HepG2 (cell line): ENCODE measurements around the gene BCL2L13. TPM values are rescaled to one million over a fixed set of nuclear protein-coding genes. Genes with fewer than 3 reads are reported as not detected.

ENCODE experiments used
- ATAC-seq: fragments of 200-7000 bp; cut with Tn5 transposase; 3 replicates; pipeline ENCODE4 v1.9.1; 2020; ENCODE audit warnings: mild to moderate bottlenecking, moderate library complexity
- BruUV-seq: library from RNA; stranded (reverse); fragments of 400-500 nt; replicated peaks from 2 replicates; lab custom pipeline; 2021; lab: Mats Ljungman, UMichigan
- CTCF ChIA-PET: fragments of 300-600 bp; formaldehyde crosslinking; extraction: SDS; loops from one replicate; lab custom pipeline; 2021; ENCODE audit warnings: low total read pairs, inconsistent platforms, low intra/inter-chr PET ratio; lab: Yijun Ruan, JAX
- POLR2A ChIA-PET: fragments of 350-600 bp; sonication (Branson Sonifier 250); formaldehyde crosslinking; loops from one replicate; lab custom pipeline; 2020; ENCODE audit warnings: antibody characterized with exemption, inconsistent platforms; lab: Yijun Ruan, JAX
- DNase-seq: peaks from one replicate; pipeline ENCODE4 v3.0.0-alpha.2; 2015; ENCODE audit warnings: low spot score
- FAIRE-seq: peaks from 3 replicates; lab custom pipeline; 2011; peaks lifted over from hg19 to GRCh38; lab: Jason Lieb, UNC
- H2AFZ ChIP-seq: one replicate; pipeline ENCODE4 v1.6.1; 2011; ENCODE audit warnings: low read length, inconsistent platforms
- H3K27ac ChIP-seq: fragments of 300-600 bp; 3 replicates; pipeline ENCODE4 v1.8.0; 2011; ENCODE audit warnings: mixed run types, mild to moderate bottlenecking, mixed read lengths, low read length, inconsistent platforms; ENCODE audit not compliant: insufficient read depth; ENCODE audit errors: extremely low read length
- H3K27me3 ChIP-seq, 2 experiments: fragments of 200-600 bp in 1 of 2; 2 replicates in 1 of 2; 3 replicates in 1 of 2; pipeline versions ENCODE4 v1.6.0 to v1.8.0; 2011; ENCODE audit warnings: low read length in 2 of 2, mild to moderate bottlenecking in 2 of 2, moderate library complexity in 2 of 2, inconsistent platforms in 1 of 2; ENCODE audit not compliant: insufficient read depth in 2 of 2, control insufficient read depth in 1 of 2
- H3K36me3 ChIP-seq, 2 experiments: fragments of 200-600 bp in 1 of 2; replicated peaks in 1 of 2; 2 replicates in 1 of 2; 3 replicates in 1 of 2; pipeline versions ENCODE4 v1.5.1 to v1.8.0; 2011; ENCODE audit warnings: low read length in 2 of 2, inconsistent platforms in 1 of 2; ENCODE audit not compliant: insufficient read depth in 2 of 2, control insufficient read depth in 1 of 2
- H3K4me1 ChIP-seq: 2 replicates; pipeline ENCODE4 v1.5.1; 2012; ENCODE audit warnings: low read length, inconsistent platforms; ENCODE audit not compliant: insufficient read depth
- H3K4me2 ChIP-seq: 2 replicates; pipeline ENCODE4 v1.6.0; 2011; ENCODE audit warnings: low read depth, low read length, inconsistent platforms
- H3K4me3 ChIP-seq, 3 experiments: fragments of 200-600 bp in 1 of 3; sonication (generic), shearing (Covaris generic) in 1 of 3; replicated peaks in 1 of 3; 2 replicates each; pipeline ENCODE4 v1.5.1; 2011 to 2016; ENCODE audit warnings: low read length in 3 of 3, inconsistent platforms in 2 of 3, low read depth in 2 of 3, mild to moderate bottlenecking in 2 of 3, control low read depth in 1 of 3, mixed read lengths in 1 of 3; ENCODE audit not compliant: insufficient read depth in 1 of 3
- H3K79me2 ChIP-seq: one replicate; pipeline ENCODE4 v1.6.1; 2011; ENCODE audit warnings: low read length, inconsistent platforms; ENCODE audit not compliant: insufficient read depth
- H3K9ac ChIP-seq: 2 replicates; pipeline ENCODE4 v1.6.0; 2011; ENCODE audit warnings: mild to moderate bottlenecking, low read depth, low read length, inconsistent platforms; ENCODE audit not compliant: insufficient read depth
- H3K9me3 ChIP-seq: 2 replicates; pipeline ENCODE4 v1.5.1; 2012; ENCODE audit warnings: mild to moderate bottlenecking, low read length
- H4K20me1 ChIP-seq: 2 replicates; pipeline ENCODE4 v1.6.0; 2011; ENCODE audit warnings: inconsistent platforms, mild to moderate bottlenecking, low read length, moderate library complexity; ENCODE audit not compliant: insufficient read depth
- ATRX ChIP-seq: sonication (generic); formaldehyde crosslinking; IDR thresholded peaks from 2 replicates; pipeline ENCODE4 v1.4.0; 2020; ENCODE audit warnings: missing genetic modification reagents, borderline replicate concordance
- KIAA2018 ChIP-seq: sonication (generic); formaldehyde crosslinking; IDR thresholded peaks from 2 replicates; pipeline ENCODE4 v1.5.0; 2020; ENCODE audit warnings: mild to moderate bottlenecking, missing genetic modification reagents, borderline replicate concordance
- MNT ChIP-seq: fragments of 450-650 bp; IDR thresholded peaks from 2 replicates; pipeline ENCODE4 v1.6.1; 2016
- RBAK ChIP-seq: sonication (generic); formaldehyde crosslinking; IDR thresholded peaks from 2 replicates; pipeline ENCODE4 v1.5.1; 2020; ENCODE audit warnings: mild to moderate bottlenecking, missing genetic modification reagents
- ZBTB21 ChIP-seq: sonication (generic); formaldehyde crosslinking; IDR thresholded peaks from 2 replicates; pipeline ENCODE4 v1.4.0; 2020; ENCODE audit warnings: missing genetic modification reagents
- ZNF207 ChIP-seq: fragments of 450-650 bp; IDR thresholded peaks from 2 replicates; pipeline ENCODE4 v1.6.1; 2016; ENCODE audit warnings: antibody characterized with exemption, borderline replicate concordance
- ZNF577 ChIP-seq: sonication (generic); formaldehyde crosslinking; IDR thresholded peaks from 2 replicates; pipeline ENCODE4 v1.4.0; 2020; ENCODE audit warnings: mild to moderate bottlenecking, low read depth, missing genetic modification reagents, borderline replicate concordance
- ZNF747 ChIP-seq: sonication (generic); formaldehyde crosslinking; IDR thresholded peaks from 2 replicates; pipeline ENCODE4 v1.8.1; 2023; ENCODE audit warnings: missing genetic modification reagents, mild to moderate bottlenecking, borderline replicate concordance
- ZSCAN25 ChIP-seq: sonication (generic); formaldehyde crosslinking; IDR thresholded peaks from 2 replicates; pipeline ENCODE4 v1.8.0; 2022; ENCODE audit warnings: mild to moderate bottlenecking, missing genetic modification reagents
- ZZZ3 ChIP-seq: sonication (generic); formaldehyde crosslinking; IDR thresholded peaks from 2 replicates; pipeline ENCODE4 v1.4.0; 2020; ENCODE audit warnings: missing genetic modification reagents, mild to moderate bottlenecking, borderline replicate concordance
- WGBS: methylation state at CpG from one replicate; pipeline ENCODE4 v1.1.6; 2017; ENCODE audit warnings: low lambda C conversion rate; 5-methylcytosine and 5-hydroxymethylcytosine counted together
- in situ Hi-C: cut with HindIII; loops from 2 replicates; pipeline ENCODE4 v1.10.0; 2017; ENCODE audit warnings: low pct_unique_long_range_greater_than_20kb; ENCODE audit not compliant: extremely low pct_ligation_motif_present
- intact Hi-C: fragments of 100-400 bp; cut with micrococcal nuclease; formaldehyde crosslinking; loops from one replicate; pipeline ENCODE4 v1.10.0; 2022; ENCODE audit not compliant: unreplicated experiment
- polyA plus RNA-seq, 8 experiments: library from polyadenylated mRNA; depleted of rRNA in 3 of 8; stranded (reverse) in 7 of 8; unstranded in 1 of 8; fragments of >200 nt; fragmentation: Illumina TruSeq in 4 of 8; extraction: Trizol in 4 of 8; gene quantifications; 2 replicates each; pipeline versions ENCODE4 v1.2.1 to v1.2.3, GENCODE V29; 2011 to 2016; ENCODE audit warnings: low read depth in 4 of 8, missing spikeins in 1 of 8, mixed read lengths in 1 of 8; ENCODE audit not compliant: insufficient read depth in 1 of 8
- total RNA-seq, 5 experiments: library from RNA; depleted of rRNA; stranded (reverse); fragments of >200 nt; fragmentation: Illumina TruSeq; extraction: Trizol; gene quantifications; 2 replicates each; pipeline ENCODE4 v1.2.3, GENCODE V29; 2016; ENCODE audit warnings: low read depth in 1 of 5
- TF ChIP-seq, protein P1 (sequence below): sonication (generic); formaldehyde crosslinking; IDR thresholded peaks from 2 replicates; pipeline ENCODE4 v1.5.0; 2020; ENCODE audit warnings: missing genetic modification reagents
- TF ChIP-seq, protein P2 (sequence below): sonication (generic); formaldehyde crosslinking; IDR thresholded peaks from 2 replicates; pipeline ENCODE4 v1.5.0; 2020; ENCODE audit warnings: mild to moderate bottlenecking, missing genetic modification reagents

BCL2L13 gene
- total and polyA plus RNA-seq, 2 of the 13 experiments (the other 11 are each of a cell fraction or from before 2014, with no cell fraction given), result 13.5 to 14.6 TPM

GRCh38 chr22:17717708-17718107 lies 79.2 kb downstream of the BCL2L13 start:
- H3K9me3 ChIP-seq, result no peaks in the 10 kb centered on the region
- intact Hi-C loops (no loop called here), in situ Hi-C loops (no loop called here)
- H2AFZ ChIP-seq, result no peak overlapping the region
- no peak overlapping the region for H3K4me3 ChIP-seq
- no peaks in the 10 kb centered on the region; a peak in 1 of 5 replicates for H3K27me3 ChIP-seq
- no peak overlapping the region for H3K27ac ChIP-seq
- no peaks in the 10 kb centered on the region for H4K20me1 ChIP-seq
- H3K79me2 ChIP-seq, result no peaks in the 10 kb centered on the region
- no peak overlapping the region for H3K9ac ChIP-seq
- ATAC-seq, result no peak
- H3K4me2 ChIP-seq, result no peak overlapping the region
- WGBS, result 94% methylated on average over 4 of the region's 4 CpGs
- H3K4me1 ChIP-seq, result no peaks in the 10 kb centered on the region
- no peaks in the 10 kb centered on the region for H3K36me3 ChIP-seq
- CTCF ChIA-PET, result no interaction called here
- BruUV-seq, result no TSS peak
- FAIRE-seq, result no peak
- TF ChIP-seq ZSCAN25 (CRISPR knock-in tag) (no peak), ATRX (CRISPR knock-in tag) (no peak), ZNF747 (CRISPR knock-in tag) (no peak), KIAA2018 (CRISPR knock-in tag) (no peak), ZBTB21 (CRISPR knock-in tag) (no peak), MNT (no peak), ZNF207 (no peak), ZNF577 (no peak), RBAK (CRISPR knock-in tag) (no peak), ZZZ3 (CRISPR knock-in tag) (no peak)
- TF ChIP-seq, protein P1, sequence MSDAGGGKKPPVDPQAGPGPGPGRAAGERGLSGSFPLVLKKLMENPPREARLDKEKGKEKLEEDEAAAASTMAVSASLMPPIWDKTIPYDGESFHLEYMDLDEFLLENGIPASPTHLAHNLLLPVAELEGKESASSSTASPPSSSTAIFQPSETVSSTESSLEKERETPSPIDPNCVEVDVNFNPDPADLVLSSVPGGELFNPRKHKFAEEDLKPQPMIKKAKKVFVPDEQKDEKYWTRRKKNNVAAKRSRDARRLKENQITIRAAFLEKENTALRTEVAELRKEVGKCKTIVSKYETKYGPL (CRISPR knock-in tag), result no peak
- TF ChIP-seq, protein P2, sequence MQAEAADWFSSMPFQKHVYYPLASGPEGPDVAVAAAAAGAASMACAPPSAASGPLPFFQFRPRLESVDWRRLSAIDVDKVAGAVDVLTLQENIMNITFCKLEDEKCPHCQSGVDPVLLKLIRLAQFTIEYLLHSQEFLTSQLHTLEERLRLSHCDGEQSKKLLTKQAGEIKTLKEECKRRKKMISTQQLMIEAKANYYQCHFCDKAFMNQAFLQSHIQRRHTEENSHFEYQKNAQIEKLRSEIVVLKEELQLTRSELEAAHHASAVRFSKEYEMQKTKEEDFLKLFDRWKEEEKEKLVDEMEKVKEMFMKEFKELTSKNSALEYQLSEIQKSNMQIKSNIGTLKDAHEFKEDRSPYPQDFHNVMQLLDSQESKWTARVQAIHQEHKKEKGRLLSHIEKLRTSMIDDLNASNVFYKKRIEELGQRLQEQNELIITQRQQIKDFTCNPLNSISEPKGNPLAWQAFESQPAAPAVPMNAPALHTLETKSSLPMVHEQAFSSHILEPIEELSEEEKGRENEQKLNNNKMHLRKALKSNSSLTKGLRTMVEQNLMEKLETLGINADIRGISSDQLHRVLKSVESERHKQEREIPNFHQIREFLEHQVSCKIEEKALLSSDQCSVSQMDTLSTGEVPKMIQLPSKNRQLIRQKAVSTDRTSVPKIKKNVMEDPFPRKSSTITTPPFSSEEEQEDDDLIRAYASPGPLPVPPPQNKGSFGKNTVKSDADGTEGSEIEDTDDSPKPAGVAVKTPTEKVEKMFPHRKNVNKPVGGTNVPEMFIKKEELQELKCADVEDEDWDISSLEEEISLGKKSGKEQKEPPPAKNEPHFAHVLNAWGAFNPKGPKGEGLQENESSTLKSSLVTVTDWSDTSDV, result no peak
- POLR2A ChIA-PET, result no interaction called here
- DNase-seq, result no peak
